Measurements from ENCODE around the gene FOXP1. TPM values are rescaled to one million over a fixed set of nuclear protein-coding genes. Genes with fewer than 3 reads are reported as not detected.

FOXP1 gene
- total RNA-seq, 2 experiments from 2014 or later = 116 to 131 TPM

DNA sequence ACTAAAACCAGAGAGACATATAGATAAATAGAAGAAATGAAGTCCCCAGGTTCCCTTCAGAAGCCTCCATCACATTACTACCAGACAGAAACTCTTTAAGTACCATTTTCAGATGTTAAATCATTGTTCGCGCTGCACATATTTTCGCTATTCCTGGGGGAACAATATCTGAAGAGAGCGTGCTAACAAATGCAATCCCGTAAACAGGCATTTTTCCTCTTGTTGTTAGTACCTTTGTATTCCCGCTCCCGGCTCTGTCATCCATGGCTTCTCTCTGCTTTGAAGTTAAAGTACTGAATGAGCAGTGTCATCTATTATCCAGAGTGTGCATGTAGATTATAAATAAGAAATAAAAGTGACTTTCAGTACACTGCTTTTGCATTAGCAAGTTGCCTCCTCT, 412.3 kb downstream of the FOXP1 start:
- Mint-ChIP-seq H3K9me3 (peaks cover 6% of the 10 kb centered on the region), H3K36me3 (ENCODE audit: low read depth) (peaks cover 11% of the 10 kb centered on the region), H3K27ac (no peak overlapping the region), H3K4me3 (no peak overlapping the region), H3K4me1 (no peaks in the 10 kb centered on the region), H3K27me3 (no peaks in the 10 kb centered on the region)
- no peak for DNase-seq
- ChIA-PET CTCF (interaction anchor here (0.8 kb wide), 1 partner anchor 40 kb away, joined by 3 read pairs; no protein-coding TSS in a partner anchor), POLR2A (no interaction called here)

DNA sequence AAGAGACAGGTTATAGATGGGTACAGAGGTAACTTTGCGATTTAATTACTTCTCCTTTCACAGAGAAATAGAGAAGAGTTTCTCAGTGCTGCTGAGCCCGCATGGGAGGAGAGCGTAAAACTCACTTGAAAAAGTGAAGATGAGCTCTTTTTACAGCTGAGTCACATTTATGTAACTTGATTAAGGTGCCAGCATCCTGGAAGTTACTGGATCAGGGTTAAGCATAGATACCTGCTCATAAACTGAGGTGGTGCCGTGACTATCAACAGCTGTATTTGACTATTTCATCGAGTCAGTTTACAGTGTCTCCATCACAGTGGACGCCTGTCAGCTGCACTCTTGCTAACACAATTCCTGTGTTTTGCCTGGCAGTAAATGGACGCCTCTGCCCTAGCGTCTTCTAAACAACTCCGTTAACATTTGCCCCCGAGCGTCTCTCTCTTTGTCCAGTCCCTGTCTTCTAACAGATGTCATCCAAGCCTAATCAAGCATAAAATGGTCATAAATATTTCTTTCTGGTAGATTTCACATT, 414.6 kb downstream of the FOXP1 start:
- ChIA-PET CTCF (no interaction called here), POLR2A (no interaction called here)
- Mint-ChIP-seq H3K27ac (no peak overlapping the region), H3K4me1 (no peaks in the 10 kb centered on the region), H3K36me3 (ENCODE audit: low read depth) (peaks cover 17% of the 10 kb centered on the region), H3K4me3 (no peak overlapping the region), H3K27me3 (no peaks in the 10 kb centered on the region), H3K9me3 (peaks cover 9% of the 10 kb centered on the region)
- no peak for DNase-seq

DNA sequence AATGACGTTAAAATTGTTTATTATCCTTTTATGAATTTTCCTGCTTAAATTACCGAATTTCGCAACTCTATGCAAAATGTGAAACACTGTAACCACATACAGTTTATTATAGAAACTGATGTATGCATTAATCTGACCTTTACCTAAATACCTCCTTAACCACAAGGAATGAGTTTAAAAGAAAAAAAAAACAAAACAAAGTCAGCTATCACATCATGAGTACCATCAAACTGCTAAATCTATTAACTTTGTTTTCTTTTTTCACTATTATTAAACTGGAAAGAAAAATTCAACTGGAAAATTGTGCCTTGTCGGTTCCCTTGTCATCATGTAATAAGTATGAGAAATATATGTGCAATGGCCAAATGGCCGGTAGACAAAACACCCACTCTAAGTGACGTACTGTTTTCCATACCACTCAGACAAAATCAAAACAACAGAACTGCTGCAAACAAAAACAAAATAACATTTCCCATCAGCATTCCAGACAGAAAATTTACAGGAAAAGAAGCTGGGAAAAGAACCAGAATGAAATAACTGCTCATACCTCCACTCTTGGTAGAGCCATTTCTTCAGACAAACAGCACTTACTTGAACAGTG, 415.3 kb downstream of the FOXP1 start:
- Mint-ChIP-seq H3K36me3 (ENCODE audit: low read depth) (peaks cover 17% of the 10 kb centered on the region), H3K4me1 (no peaks in the 10 kb centered on the region), H3K27me3 (no peaks in the 10 kb centered on the region), H3K9me3 (peaks cover 9% of the 10 kb centered on the region), H3K27ac (no peak overlapping the region), H3K4me3 (no peak overlapping the region)
- ChIA-PET POLR2A (no interaction called here), CTCF (interaction anchor here (1.0 kb wide), 1 partner anchor 9 kb away, joined by 3 read pairs; no protein-coding TSS in a partner anchor)
- no peak for DNase-seq

DNA sequence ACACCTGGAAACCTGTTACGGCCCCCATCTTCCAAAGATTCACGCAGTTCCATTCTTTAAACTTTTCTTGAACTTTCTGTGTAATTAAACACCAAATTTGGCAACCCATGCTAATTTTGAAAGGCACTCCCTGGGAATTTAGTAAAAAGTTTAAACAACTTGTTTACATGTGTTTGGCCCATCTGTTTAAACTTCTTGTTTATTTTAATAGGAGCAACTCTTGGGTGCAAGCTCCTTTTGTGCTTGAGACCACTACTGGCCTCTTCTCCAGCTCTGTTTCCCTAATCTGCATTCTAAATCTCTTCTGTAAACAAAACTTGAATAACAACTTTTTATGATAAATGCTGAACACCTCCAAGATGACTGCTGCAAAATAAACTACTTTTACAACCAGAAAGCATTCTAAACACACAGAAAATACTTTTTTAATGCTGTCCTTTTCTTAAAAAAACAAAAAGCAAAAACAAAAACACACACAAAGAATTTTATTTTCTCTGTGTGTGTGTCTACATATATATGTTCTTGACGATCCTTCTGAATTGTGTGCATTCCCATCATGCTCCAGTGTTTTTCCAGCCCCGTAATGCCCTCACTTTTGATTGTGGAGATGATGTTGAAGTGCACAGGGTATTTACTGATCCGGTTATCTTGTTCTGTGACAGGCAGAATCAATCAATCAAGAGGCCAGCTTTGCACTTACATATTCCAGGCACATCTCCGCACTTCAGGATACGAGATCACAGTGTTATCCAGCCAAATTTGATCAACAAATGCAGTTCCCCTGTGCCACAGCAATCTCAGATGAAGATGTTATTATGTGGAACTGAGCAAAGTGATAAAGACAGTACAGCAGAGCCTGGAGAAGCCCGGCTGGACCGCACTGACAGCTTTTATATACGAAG, 416.9 kb downstream of the FOXP1 start:
- no peak for DNase-seq
- ChIA-PET POLR2A (no interaction called here), CTCF (no interaction called here)
- Mint-ChIP-seq H3K27ac (no peak overlapping the region), H3K36me3 (ENCODE audit: low read depth) (peaks cover 15% of the 10 kb centered on the region), H3K9me3 (peaks cover 9% of the 10 kb centered on the region), H3K4me1 (no peaks in the 10 kb centered on the region), H3K27me3 (no peaks in the 10 kb centered on the region), H3K4me3 (no peak overlapping the region)

DNA sequence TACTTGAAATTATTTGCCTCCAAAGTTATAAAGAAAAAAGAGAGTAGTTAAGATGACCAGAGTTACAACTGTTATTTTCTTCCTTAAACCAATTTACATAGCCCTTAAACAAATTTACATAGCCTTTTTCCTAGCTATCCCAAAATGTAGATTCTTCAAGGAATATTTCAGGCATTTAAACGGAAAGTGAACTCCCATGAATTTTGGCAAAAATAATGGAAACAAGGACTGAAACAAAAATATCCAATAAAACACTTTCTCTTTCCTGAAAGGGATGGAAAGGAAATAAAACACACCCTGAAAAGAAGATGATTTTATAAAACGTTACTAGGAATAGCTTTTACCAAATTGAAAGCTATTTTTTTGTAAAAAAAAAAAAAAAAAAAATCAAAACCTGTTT, 418.6 kb downstream of the FOXP1 start:
- no peak for DNase-seq
- H3K27ac Mint-ChIP-seq = no peak overlapping the region
- no peak overlapping the region for H3K4me3 Mint-ChIP-seq
- ChIA-PET CTCF (interaction anchor here (0.7 to 1.5 kb wide), 2 partner anchors 12 to 99 kb away, joined by 3 read pairs; no protein-coding TSS in a partner anchor), POLR2A (no interaction called here)
- no peaks in the 10 kb centered on the region for H3K27me3 Mint-ChIP-seq
- peaks cover 8% of the 10 kb centered on the region for H3K4me1 Mint-ChIP-seq
- peaks cover 24% of the 10 kb centered on the region for H3K36me3 Mint-ChIP-seq (ENCODE audit: low read depth)
- peaks cover 18% of the 10 kb centered on the region for H3K9me3 Mint-ChIP-seq

DNA sequence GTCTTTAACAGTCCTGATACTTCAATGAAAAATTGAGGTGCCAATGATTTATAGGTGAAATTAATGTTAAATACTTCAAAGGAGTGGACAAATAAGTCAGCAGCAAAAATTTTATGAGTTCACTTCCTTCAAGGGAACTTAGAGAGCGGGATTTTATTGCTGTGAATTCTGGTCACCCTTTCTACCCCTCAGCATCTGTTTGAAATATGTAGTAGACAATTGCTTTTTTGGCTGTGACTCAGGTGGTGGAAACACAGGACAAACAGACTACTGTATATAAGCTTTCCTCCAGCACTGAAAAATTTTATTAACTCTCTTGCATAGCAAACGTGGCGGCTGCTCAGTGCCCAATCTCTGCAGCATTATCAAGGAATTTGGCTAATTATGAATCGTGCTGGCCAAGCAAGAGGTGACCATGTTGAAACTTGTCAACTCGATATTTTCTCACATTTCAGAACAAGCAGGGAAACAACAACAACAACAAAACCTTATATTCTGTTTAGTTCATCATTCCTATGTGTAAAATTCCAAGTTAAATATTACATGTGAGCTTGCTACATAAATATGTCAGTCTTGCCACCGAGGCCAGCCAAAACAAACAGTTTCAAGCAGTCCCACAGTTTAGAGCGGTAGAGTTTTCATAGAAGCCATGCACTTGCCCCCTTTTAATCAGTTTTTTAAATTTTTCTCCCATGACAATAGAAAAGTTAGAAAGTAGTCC, 420.2 kb downstream of the FOXP1 start:
- H3K36me3 Mint-ChIP-seq (ENCODE audit: low read depth) = peaks cover 28% of the 10 kb centered on the region

DNA sequence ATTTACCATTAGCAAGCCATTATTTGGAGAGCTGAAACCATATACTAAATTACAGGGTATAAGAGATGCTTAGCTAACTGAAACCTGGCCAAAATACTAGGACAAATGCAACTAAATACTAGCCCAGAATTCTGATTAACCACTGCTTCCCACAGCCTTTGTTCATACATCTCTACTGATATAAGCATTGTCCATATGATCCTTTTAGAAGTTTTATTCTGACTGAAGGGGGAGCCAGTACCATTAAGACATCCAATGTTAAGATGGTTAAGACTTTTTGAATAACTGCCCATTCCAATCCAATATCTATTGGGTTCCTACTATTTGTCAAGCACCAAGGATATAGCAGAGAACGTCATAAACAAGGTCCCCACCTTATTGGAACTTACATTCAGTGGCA, 421.3 kb downstream of the FOXP1 start:
- Mint-ChIP-seq H3K36me3 (ENCODE audit: low read depth) (peaks cover 30% of the 10 kb centered on the region), H3K4me3 (no peak overlapping the region), H3K9me3 (peaks cover 21% of the 10 kb centered on the region), H3K27me3 (no peaks in the 10 kb centered on the region), H3K27ac (no peak overlapping the region), H3K4me1 (peaks cover 8% of the 10 kb centered on the region)
- no peak for DNase-seq
- ChIA-PET CTCF (interaction anchor here (1.1 to 1.5 kb wide), 2 partner anchors 9 to 366 kb away, joined by 3 read pairs; no protein-coding TSS in a partner anchor), POLR2A (no interaction called here)

More for the DNA sequence above, 420.2 kb downstream of the FOXP1 start:
- Mint-ChIP-seq H3K27me3 (no peaks in the 10 kb centered on the region), H3K4me3 (no peak overlapping the region), H3K4me1 (peaks cover 8% of the 10 kb centered on the region), H3K27ac (no peak overlapping the region), H3K9me3 (peaks cover 21% of the 10 kb centered on the region)
- POLR2A ChIA-PET = no interaction called here
- CTCF ChIA-PET = interaction anchor here (0.8 to 1.5 kb wide), 2 partner anchors 11 to 50 kb away, joined by 3 read pairs; no protein-coding TSS in a partner anchor
- DNase-seq = no peak

DNA sequence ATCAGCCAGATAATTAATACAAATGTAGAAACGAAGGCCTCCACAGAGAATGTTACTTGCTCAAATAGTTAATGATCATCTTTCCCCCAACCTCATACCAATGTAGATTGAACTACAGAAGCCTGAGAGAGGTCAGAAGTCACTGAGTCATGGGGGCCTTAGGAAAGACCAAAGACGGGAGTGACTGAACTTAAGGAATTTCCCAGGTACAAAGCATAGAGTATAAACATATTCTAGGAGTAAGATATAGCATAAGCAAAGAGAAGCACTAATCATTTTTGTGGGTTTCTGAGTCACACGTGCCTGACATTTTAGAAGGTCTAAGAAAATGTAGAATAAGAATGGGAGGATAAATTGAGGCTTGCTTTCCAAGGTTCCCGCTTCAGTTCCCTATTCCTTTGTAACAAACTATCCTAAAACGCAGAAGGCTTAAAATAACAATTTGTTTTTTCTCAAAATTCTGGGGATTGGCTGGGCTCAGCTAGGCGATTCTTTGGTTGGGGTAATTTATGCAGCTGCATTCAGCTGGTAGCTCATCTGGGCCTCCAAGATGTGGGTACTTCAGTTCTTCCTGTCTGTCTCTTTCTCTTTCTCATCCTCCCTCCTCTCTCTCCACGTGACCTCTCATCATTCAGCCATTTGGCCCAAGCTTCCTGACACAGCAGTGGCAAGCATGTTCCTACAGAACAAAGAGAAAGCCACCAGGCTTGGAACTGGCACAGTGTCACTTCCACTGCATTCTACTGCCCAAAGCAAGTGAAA, 422.6 kb downstream of the FOXP1 start:
- peaks cover 14% of the 10 kb centered on the region for H3K9me3 Mint-ChIP-seq
- no peak overlapping the region for H3K27ac Mint-ChIP-seq
- CTCF ChIA-PET = interaction anchor here (0.6 kb wide), 1 partner anchor 9 kb away, joined by 3 read pairs; no protein-coding TSS in a partner anchor
- POLR2A ChIA-PET = no interaction called here
- no peak overlapping the region for H3K4me3 Mint-ChIP-seq
- DNase-seq = no peak
- H3K4me1 Mint-ChIP-seq = peaks cover 14% of the 10 kb centered on the region
- H3K27me3 Mint-ChIP-seq = no peaks in the 10 kb centered on the region
- peaks cover 21% of the 10 kb centered on the region for H3K36me3 Mint-ChIP-seq (ENCODE audit: low read depth)

DNA sequence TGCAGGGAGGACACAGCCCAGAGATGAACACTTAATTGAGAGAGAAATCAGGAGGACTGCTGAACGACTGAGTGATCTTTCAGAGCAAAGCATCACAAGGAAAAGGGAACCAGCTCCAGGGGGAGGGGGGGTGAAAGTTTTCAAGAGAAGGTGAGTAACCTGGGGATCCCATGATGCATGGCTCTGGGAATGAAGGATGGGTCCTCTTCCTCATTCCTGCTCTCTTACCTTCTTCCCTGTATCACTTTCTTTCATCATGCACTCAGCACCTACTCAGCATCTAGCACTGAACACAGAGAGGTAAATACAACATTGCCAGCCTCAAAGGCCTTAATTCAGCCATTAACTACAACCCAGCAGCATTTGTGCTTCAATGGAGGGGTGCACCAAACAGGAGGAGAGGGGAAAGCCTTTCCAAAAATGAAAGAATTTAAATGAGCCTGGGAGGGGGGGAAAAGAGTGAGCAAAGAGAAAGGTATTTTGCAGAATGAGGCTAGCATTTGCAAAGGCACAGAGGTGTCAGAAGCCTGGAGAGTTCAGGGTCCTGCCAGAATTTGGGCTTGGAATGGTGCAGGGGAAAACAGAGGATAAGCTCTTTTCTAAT, 427.4 kb downstream of the FOXP1 start:
- ChIA-PET POLR2A (no interaction called here), CTCF (interaction anchor here (0.7 kb wide), 1 partner anchor 434 kb away, joined by 3 read pairs; no protein-coding TSS in a partner anchor)
- H3K4me1 Mint-ChIP-seq = peaks cover 12% of the 10 kb centered on the region
- no peaks in the 10 kb centered on the region for H3K27me3 Mint-ChIP-seq
- H3K4me3 Mint-ChIP-seq = no peak overlapping the region
- peaks cover 10% of the 10 kb centered on the region for H3K9me3 Mint-ChIP-seq
- H3K27ac Mint-ChIP-seq = no peak overlapping the region
- peaks cover 17% of the 10 kb centered on the region for H3K36me3 Mint-ChIP-seq (ENCODE audit: low read depth)
- no peak for DNase-seq

DNA sequence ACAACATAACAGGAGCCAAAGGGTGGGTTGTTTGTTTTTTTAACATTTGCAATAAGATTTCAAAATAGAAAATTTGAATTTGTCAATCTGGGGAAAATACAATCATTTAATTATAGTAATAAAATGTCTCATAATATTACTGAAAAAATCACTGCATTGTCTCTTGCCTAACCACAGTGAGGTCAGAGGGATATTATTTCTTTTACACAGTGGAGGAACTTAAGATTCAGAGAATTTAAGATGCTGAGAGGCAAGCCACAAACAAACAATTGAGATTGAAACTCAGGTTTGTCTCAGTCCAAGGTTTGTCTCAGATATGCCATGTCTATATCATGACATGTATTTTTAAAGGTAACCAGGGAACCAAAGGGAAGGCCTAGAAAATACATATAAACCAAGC, 428.7 kb downstream of the FOXP1 start:
- Mint-ChIP-seq H3K27me3 (no peaks in the 10 kb centered on the region), H3K4me1 (peaks cover 19% of the 10 kb centered on the region), H3K9me3 (peaks cover 3% of the 10 kb centered on the region), H3K4me3 (no peak overlapping the region), H3K27ac (no peak overlapping the region), H3K36me3 (ENCODE audit: low read depth) (peaks cover 10% of the 10 kb centered on the region)
- no peak for DNase-seq
- POLR2A ChIA-PET = no interaction called here
- CTCF ChIA-PET = no interaction called here

DNA sequence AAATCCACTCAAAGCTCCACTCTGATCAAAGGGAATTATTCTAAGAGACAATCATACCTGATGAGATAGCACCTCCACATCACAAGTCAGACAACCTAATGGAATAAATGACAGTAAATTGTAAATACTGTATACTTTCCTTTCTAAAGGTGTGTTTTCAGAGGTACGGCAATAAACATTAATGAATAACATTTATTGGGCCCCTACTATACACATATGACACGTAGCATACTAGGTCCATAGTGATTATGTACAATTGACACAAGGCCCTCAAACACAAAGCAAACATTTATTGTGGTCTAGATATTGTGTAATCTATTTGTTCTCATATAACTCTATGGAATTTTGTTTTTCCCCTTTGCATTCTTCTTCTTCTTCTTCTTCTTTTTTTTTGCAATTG, 429.8 kb downstream of the FOXP1 start:
- ChIA-PET CTCF (interaction anchor here (0.6 kb wide), 2 partner anchors 53 to 94 kb away, joined by 3 to 5 read pairs; no protein-coding TSS in a partner anchor), POLR2A (no interaction called here)
- peaks cover 5% of the 10 kb centered on the region for H3K36me3 Mint-ChIP-seq (ENCODE audit: low read depth)
- H3K4me1 Mint-ChIP-seq = peaks cover 19% of the 10 kb centered on the region
- no peaks in the 10 kb centered on the region for H3K27me3 Mint-ChIP-seq
- H3K27ac Mint-ChIP-seq = no peak overlapping the region
- no peak overlapping the region for H3K4me3 Mint-ChIP-seq
- H3K9me3 Mint-ChIP-seq = no peaks in the 10 kb centered on the region
- DNase-seq = no peak

DNA sequence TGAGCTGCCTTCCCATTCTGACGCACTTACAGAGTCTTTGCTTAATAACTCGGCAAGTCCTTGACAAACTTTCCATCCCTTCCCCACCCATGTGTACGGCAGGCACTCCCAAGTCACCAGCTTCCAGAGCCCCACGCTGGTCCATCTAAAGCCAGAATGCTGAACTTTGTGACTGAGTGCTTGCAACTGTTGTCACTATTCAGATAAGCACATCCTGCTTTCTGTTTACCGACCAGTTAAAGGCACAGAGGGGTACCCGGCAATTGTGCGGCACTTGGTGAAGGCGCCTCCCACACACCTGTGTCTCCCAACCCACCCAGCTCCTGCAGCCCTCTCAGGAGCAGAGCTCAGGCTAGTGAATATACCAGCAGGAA, 430.6 kb downstream of the FOXP1 start:
- Mint-ChIP-seq H3K4me1 (peaks cover 19% of the 10 kb centered on the region), H3K27me3 (no peaks in the 10 kb centered on the region), H3K4me3 (no peak overlapping the region), H3K36me3 (ENCODE audit: low read depth) (peaks cover 3% of the 10 kb centered on the region), H3K9me3 (no peaks in the 10 kb centered on the region), H3K27ac (no peak overlapping the region)
- no peak for DNase-seq
- POLR2A ChIA-PET = no interaction called here
- CTCF ChIA-PET = interaction anchor here (0.7 to 1.3 kb wide), 4 partner anchors 9 to 147 kb away, joined by 3 to 4 read pairs (median 3); no protein-coding TSS in a partner anchor

All from activated CD4-positive, alpha-beta T cell treated with anti-CD3 and anti-CD28 coated beads, Interleukin-2, amount 10 ng/mL, durations not matched to agents 7 days and 5 days (primary cell).